Measurements from ENCODE around the gene OTOGL.

Gene OTOGL, protein sequence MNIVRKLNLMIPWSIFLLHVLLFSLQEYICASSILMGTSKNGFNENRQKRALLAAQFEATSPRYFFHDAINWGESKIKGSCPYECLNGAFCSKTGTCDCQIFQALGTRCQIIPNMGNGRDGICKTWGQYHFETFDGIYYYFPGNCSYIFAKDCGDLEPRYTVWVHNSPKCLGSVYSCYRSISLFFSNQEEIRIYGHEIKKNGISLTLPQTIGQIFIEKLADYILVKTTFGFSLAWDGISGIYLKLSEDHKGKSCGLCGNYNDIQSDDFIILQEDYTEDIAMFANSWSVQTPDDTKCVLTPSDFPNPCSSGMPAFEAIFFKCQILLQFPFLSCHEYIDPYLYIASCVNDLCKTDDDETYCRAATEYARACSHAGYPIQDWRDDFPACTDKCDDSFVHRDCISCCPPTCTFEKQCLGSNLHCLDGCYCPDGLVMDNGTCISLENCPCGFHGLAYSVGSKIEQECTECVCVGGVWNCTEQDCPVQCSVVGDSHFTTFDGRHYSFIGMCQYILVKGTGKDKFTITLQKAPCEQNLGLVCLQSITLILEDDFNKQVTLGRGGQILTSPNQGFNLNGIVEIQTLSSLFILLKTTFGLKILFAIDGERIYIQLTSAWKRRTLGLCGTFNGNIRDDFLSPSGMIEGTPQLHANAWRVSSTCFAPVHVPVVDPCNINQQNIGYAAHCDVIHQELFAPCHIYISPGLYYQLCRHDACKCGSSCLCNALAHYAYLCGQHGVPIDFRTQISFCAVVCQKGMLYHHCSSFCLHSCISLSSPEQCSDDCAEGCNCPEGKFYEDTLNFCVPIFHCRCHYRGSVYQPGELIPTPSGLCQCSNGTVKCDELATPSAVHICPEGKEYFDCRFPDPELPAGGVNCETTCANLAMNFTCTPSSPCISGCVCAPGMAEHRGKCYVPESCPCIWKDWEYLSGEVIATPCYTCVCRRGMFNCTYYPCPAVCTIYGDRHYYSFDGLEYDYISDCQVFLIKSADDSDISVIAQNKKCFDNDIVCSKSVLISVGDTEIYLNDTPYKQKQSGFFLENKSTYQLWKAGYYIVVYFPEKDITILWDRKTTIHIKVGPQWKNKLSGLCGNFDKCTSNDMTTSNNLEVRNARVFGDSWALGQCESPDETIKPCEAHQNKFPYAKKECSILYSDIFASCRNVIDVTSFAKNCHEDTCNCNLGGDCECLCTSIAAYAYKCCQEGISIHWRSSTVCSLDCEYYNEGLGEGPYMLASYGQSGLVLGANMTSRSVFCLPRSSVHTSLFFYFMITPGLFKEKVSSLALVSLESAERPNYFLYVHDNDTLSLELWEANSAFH (N-terminal part only)

DNA sequence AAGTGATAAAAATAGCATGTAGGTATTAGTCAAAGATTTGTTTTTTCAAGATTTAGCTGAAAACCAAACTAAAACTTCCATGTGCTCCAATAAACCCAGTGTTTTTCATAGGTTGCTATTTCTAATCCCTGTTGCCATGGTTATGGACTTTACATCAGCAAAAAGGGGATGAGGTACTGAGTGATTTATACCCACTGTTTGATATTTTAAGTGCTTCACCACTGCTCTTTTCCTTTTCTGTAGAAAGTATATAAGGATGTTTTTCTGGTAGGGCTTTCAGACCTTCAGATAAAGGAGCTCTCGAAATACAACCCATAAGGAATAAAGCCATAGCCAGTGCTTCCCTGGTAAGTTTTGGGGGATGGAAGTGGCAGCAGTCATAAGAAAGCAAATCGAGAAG lies at the start of gene OTOGL:
TSS of gene OTOGL (plus strand) at position 279 of the 400 bp plus-strand sequence. CDS start 109,895 bp downstream, outside the sequence.
- ChIA-PET CTCF (interaction anchor here (0.6 to 0.9 kb wide), 2 partner anchors 321 to 719 kb away, joined by 3 read pairs; no protein-coding TSS in a partner anchor), POLR2A (no interaction called here)
- TF ChIP-seq L3MBTL2 (conservative IDR thresholded peaks at IDR 0.05), result no peak
- TF ChIP-seq FOXA1 (IDR thresholded peaks at IDR 0.05), result no peak
- TF ChIP-seq, protein P1, sequence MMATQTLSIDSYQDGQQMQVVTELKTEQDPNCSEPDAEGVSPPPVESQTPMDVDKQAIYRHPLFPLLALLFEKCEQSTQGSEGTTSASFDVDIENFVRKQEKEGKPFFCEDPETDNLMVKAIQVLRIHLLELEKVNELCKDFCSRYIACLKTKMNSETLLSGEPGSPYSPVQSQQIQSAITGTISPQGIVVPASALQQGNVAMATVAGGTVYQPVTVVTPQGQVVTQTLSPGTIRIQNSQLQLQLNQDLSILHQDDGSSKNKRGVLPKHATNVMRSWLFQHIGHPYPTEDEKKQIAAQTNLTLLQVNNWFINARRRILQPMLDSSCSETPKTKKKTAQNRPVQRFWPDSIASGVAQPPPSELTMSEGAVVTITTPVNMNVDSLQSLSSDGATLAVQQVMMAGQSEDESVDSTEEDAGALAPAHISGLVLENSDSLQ (IDR thresholded peaks at IDR 0.05), result peak; percentile 36; the same call in 1 of the 2 replicates
- no peak for DNase-seq (ENCODE audit: extremely low spot score)

DNA sequence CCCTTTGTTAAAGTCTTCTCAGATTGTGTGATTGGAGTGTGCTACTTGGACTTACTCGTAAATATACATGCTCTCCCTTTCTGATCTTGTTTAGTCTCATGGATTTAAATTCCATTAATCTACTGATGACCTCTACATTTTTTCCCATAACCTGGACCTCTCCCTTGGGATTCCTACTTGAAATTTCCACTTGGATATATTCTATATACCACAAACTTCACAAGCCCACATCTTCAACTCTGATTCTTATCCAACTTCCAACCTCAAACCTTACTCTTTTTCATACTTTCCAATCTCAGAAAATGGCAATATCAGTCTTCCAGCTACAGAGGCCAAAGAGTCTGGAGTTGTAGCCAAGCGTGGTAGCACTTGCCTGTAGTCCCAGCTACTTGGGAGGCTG lies 49.1 kb upstream of the OTOGL start:
- CTCF ChIA-PET, result no interaction called here
- DNase-seq (ENCODE audit: extremely low spot score), result no peak
- TF ChIP-seq BHLHE40 (IDR thresholded peaks at IDR 0.05; ENCODE audit: borderline replicate concordance) (no peak), TARDBP (IDR thresholded peaks at IDR 0.05) (no peak), ARNT (IDR thresholded peaks at IDR 0.05) (no peak), SUZ12 (IDR thresholded peaks at IDR 0.05) (no peak), LEF1 (IDR thresholded peaks at IDR 0.05; ENCODE audit: borderline replicate concordance) (no peak), SP1 (IDR thresholded peaks at IDR 0.05) (no peak), ELF4 (IDR thresholded peaks at IDR 0.05) (no peak), HDGF (IDR thresholded peaks at IDR 0.05; ENCODE audit: borderline replicate concordance) (no peak), FOXA1 (IDR thresholded peaks at IDR 0.05) (no peak), ZNF384 (IDR thresholded peaks at IDR 0.05) (no peak), CTBP1 (IDR thresholded peaks at IDR 0.05; ENCODE audit: borderline replicate concordance) (no peak), NFRKB (IDR thresholded peaks at IDR 0.05) (no peak), FOXM1 (IDR thresholded peaks at IDR 0.05; ENCODE audit: borderline replicate concordance) (no peak), L3MBTL2 (conservative IDR thresholded peaks at IDR 0.05) (no peak), FOXK2 (IDR thresholded peaks at IDR 0.05) (no peak)
- TF ChIP-seq, protein P1 (IDR thresholded peaks at IDR 0.05), result no peak
- POLR2A ChIA-PET, result no interaction called here

DNA sequence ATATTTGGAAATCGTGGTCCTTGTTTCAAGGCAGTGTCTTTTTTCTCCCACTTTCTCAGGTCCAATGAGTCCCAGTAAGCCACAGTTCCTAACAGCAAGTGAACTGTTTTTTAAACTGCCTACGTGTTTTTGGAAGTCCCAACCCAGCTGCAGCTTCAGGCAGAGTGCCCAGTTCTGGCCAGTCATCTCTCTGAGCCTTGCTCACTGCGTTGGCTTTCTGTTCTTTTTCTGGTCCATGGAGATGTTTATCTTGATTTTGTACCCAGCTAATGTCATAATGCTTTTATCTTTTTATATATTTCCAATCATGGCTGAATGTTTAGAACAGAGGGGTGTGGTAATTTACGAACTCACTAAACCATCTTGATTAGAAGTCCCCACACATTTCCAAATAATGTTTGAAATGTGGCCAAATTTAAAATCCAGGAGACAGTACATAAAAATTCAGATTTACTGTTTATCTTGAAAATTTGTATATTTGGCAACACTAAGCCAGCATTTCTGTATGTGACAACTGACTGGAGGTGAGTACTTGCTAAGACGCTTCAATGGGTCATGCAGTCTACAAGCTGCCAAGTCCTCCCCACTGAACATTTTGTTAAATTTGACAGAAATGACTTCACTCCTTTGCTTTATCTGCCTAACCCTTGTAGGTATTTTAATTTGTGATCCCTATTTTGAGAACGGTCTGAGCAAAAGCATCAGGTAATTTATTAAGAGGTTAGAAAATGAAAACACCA lies 46.1 kb upstream of the OTOGL start:
- TF ChIP-seq ZNF384 (IDR thresholded peaks at IDR 0.05) (no peak), CTBP1 (IDR thresholded peaks at IDR 0.05; ENCODE audit: borderline replicate concordance) (no peak), ELF4 (IDR thresholded peaks at IDR 0.05) (no peak), HDGF (IDR thresholded peaks at IDR 0.05; ENCODE audit: borderline replicate concordance) (no peak), FOXA1 (IDR thresholded peaks at IDR 0.05) (no peak), SUZ12 (IDR thresholded peaks at IDR 0.05) (no peak), NFRKB (IDR thresholded peaks at IDR 0.05) (no peak), BHLHE40 (IDR thresholded peaks at IDR 0.05; ENCODE audit: borderline replicate concordance) (no peak), ARNT (IDR thresholded peaks at IDR 0.05) (no peak), SP1 (IDR thresholded peaks at IDR 0.05) (no peak), L3MBTL2 (conservative IDR thresholded peaks at IDR 0.05) (no peak), TARDBP (IDR thresholded peaks at IDR 0.05) (no peak), FOXK2 (IDR thresholded peaks at IDR 0.05) (no peak), LEF1 (IDR thresholded peaks at IDR 0.05; ENCODE audit: borderline replicate concordance) (no peak), FOXM1 (IDR thresholded peaks at IDR 0.05; ENCODE audit: borderline replicate concordance) (no peak)
- POLR2A ChIA-PET, result no interaction called here
- CTCF ChIA-PET, result no interaction called here
- no peak for DNase-seq (ENCODE audit: extremely low spot score)

DNA sequence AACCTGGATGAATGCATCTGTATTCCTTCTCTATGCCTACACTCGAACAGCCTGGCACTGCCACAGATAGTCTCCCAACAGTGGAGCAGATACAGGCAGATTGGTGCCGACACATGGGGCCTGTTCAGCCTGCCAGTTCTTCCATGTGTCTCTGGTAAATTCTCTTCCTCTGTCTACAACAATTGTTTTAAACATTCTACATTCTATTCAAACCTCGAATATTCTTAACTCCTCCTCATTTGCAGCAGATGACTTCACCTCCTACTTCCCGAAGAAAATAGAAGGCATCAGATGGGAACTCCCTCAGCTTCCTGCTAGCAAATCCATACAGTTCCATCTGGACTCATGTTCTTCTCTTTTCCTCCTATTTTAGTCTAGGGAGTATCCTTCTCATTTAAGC lies 43.1 kb upstream of the OTOGL start:
- TF ChIP-seq NFRKB (IDR thresholded peaks at IDR 0.05) (no peak), SP1 (IDR thresholded peaks at IDR 0.05) (no peak), HDGF (IDR thresholded peaks at IDR 0.05; ENCODE audit: borderline replicate concordance) (no peak), CTBP1 (IDR thresholded peaks at IDR 0.05; ENCODE audit: borderline replicate concordance) (no peak), FOXA1 (IDR thresholded peaks at IDR 0.05) (no peak), SUZ12 (IDR thresholded peaks at IDR 0.05) (no peak)
- TF ChIP-seq, protein P1 (IDR thresholded peaks at IDR 0.05), result no peak
- CTCF ChIA-PET, result no interaction called here
- DNase-seq (ENCODE audit: extremely low spot score), result no peak
- POLR2A ChIA-PET, result no interaction called here

DNA sequence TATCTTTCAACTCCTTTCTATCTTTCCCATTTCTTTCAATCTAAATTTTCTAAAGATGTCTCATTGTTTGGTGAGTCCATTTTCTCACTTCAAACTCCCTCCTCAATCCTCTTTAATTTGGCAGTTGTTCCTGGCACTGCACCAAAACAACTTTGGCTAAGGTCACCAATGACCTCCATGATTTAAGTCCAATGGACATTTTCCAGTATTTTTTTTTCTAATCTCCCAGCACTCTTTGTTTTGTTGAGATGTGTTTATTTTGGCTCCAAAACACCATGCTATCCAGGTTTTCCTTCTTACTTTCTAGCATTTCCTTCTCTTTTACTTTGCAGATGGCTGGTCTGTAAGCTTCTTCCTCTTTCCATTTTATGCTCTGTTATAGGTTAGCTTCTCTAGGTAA lies 42.5 kb upstream of the OTOGL start:
- POLR2A ChIA-PET, result no interaction called here
- TF ChIP-seq SP1 (IDR thresholded peaks at IDR 0.05) (no peak), ELF4 (IDR thresholded peaks at IDR 0.05) (no peak), CTBP1 (IDR thresholded peaks at IDR 0.05; ENCODE audit: borderline replicate concordance) (no peak), FOXK2 (IDR thresholded peaks at IDR 0.05) (no peak), FOXA1 (IDR thresholded peaks at IDR 0.05) (no peak), TARDBP (IDR thresholded peaks at IDR 0.05) (no peak), LEF1 (IDR thresholded peaks at IDR 0.05; ENCODE audit: borderline replicate concordance) (no peak), ARNT (IDR thresholded peaks at IDR 0.05) (no peak), SUZ12 (IDR thresholded peaks at IDR 0.05) (no peak), L3MBTL2 (conservative IDR thresholded peaks at IDR 0.05) (no peak), NFRKB (IDR thresholded peaks at IDR 0.05) (no peak), ZNF384 (IDR thresholded peaks at IDR 0.05) (no peak), FOXM1 (IDR thresholded peaks at IDR 0.05; ENCODE audit: borderline replicate concordance) (no peak), BHLHE40 (IDR thresholded peaks at IDR 0.05; ENCODE audit: borderline replicate concordance) (no peak), HDGF (IDR thresholded peaks at IDR 0.05; ENCODE audit: borderline replicate concordance) (no peak)
- TF ChIP-seq, protein P1 (IDR thresholded peaks at IDR 0.05), result no peak
- DNase-seq (ENCODE audit: extremely low spot score), result no peak
- CTCF ChIA-PET, result no interaction called here

Data from HEK293T (cell line).